Common myeloid progenitor, CD34-positive (primary cell): ENCODE data around the gene PHKB.

Source experiments
- CTCF ChIA-PET: fragments of 350-600 bp; sonication (Branson Sonifier 250); formaldehyde crosslinking; loops from one replicate; lab custom pipeline; 2021; ENCODE audit warnings: antibody characterized with exemption; lab: Charles Lee
- POLR2A ChIA-PET: fragments of 350-600 bp; sonication (Branson Sonifier 250); formaldehyde crosslinking; loops from one replicate; lab custom pipeline; 2021; ENCODE audit warnings: antibody characterized with exemption; lab: Charles Lee
- DNase-seq, 3 donors: peaks; one replicate each; pipeline versions ENCODE4 v3.0.0 to v3.0.0-alpha.2; 2013
- H3K27ac ChIP-seq, 2 experiments: 1 replicate in 1 of 2; 2 replicates in 1 of 2; pipeline ENCODE4 v1.7.0; 2013; ENCODE audit warnings: inconsistent platforms in 2 of 2, low read length in 2 of 2, mild to moderate bottlenecking in 2 of 2, low read depth in 1 of 2, moderate library complexity in 1 of 2; ENCODE audit not compliant: severe bottlenecking in 2 of 2, insufficient read depth in 1 of 2, poor library complexity in 1 of 2
- H3K27me3 ChIP-seq, 5 experiments: replicated peaks in 2 of 5; 1 replicate in 3 of 5; 2 replicates in 2 of 5; pipeline versions ENCODE4 v1.6.1 to v1.7.0; 2013; ENCODE audit warnings: low read length in 4 of 5, mild to moderate bottlenecking in 2 of 5, moderate library complexity in 2 of 5, inconsistent platforms in 1 of 5; ENCODE audit not compliant: insufficient read depth in 5 of 5, control insufficient read depth in 4 of 5
- H3K36me3 ChIP-seq, 4 experiments: 1 replicate in 2 of 4; 2 replicates in 2 of 4; pipeline versions ENCODE4 v1.6.1 to v1.7.0; 2013; ENCODE audit warnings: low read length in 3 of 4, control low read depth in 1 of 4, mild to moderate bottlenecking in 1 of 4; ENCODE audit not compliant: control insufficient read depth in 4 of 4, insufficient read depth in 4 of 4
- H3K4me1 ChIP-seq, 4 experiments: 1 replicate in 3 of 4; 2 replicates in 1 of 4; pipeline versions ENCODE4 v1.6.1 to v1.7.1; 2013; ENCODE audit warnings: low read length in 3 of 4, mild to moderate bottlenecking in 3 of 4, control low read depth in 1 of 4, inconsistent platforms in 1 of 4, moderate library complexity in 1 of 4; ENCODE audit not compliant: control insufficient read depth in 4 of 4, insufficient read depth in 4 of 4; ENCODE audit errors: control extremely low read depth in 1 of 4
- H3K4me3 ChIP-seq, 7 experiments: 1 replicate in 4 of 7; 2 replicates in 3 of 7; pipeline versions ENCODE4 v1.5.1 to v1.7.0; 2013; ENCODE audit warnings: mild to moderate bottlenecking in 7 of 7, low read length in 6 of 7, moderate library complexity in 6 of 7, inconsistent platforms in 2 of 7, low read depth in 2 of 7, control low read depth in 1 of 7; ENCODE audit not compliant: insufficient read depth in 4 of 7, control insufficient read depth in 1 of 7; ENCODE audit errors: extremely low read depth in 1 of 7
- H3K9me3 ChIP-seq, 5 experiments: 1 replicate in 4 of 5; 2 replicates in 1 of 5; pipeline versions ENCODE4 v1.6.1 to v1.7.1; 2013; ENCODE audit warnings: low read length in 4 of 5, mild to moderate bottlenecking in 2 of 5, inconsistent platforms in 1 of 5, low read depth in 1 of 5, moderate library complexity in 1 of 5; ENCODE audit not compliant: control insufficient read depth in 4 of 5, insufficient read depth in 2 of 5; ENCODE audit errors: control extremely low read depth in 1 of 5
- WGBS: methylation state at CpG from one replicate; pipeline ENCODE4 v1.1.5; 2013; ENCODE audit not compliant: insufficient coverage; 5-methylcytosine and 5-hydroxymethylcytosine counted together

The PHKB gene

DNA sequence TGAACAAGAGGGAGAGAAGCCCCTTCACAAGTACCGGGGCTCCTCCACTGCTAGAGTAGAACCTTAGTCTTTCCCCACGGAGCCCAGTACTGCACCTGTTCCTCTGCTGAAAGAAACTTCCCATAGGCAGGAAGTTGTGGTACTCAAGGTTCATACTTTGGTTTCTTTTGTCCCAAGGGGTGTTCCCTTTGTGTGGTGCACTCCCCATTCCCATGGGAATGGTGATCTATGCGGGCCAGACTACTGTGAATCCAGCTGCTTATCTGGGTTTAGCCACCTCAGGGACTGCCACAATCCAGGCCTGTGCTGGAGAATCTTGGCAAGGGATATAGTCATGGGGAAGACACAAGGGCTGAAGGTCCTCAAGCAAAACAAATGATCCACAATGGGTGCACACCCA, 110.6 kb downstream of the PHKB start:
- DNase-seq: no peak
- Histone ChIP-seq H3K4me1 (no peaks in the 10 kb centered on the region), H3K36me3 (peaks cover 2 to 27% (median 17%) of the 10 kb centered on the region in 4 experiments), H3K27ac (no peak overlapping the region), H3K4me3 (no peak overlapping the region), H3K27me3 (no peaks in the 10 kb centered on the region), H3K9me3 (peaks cover 0 to 4% (median 0%) of the 10 kb centered on the region in 5 experiments)
- CTCF ChIA-PET: no interaction called here
- POLR2A ChIA-PET: no interaction called here
- 94% methylated on average over 3 of the region's 3 CpGs for whole genome bisulfite sequencing

DNA sequence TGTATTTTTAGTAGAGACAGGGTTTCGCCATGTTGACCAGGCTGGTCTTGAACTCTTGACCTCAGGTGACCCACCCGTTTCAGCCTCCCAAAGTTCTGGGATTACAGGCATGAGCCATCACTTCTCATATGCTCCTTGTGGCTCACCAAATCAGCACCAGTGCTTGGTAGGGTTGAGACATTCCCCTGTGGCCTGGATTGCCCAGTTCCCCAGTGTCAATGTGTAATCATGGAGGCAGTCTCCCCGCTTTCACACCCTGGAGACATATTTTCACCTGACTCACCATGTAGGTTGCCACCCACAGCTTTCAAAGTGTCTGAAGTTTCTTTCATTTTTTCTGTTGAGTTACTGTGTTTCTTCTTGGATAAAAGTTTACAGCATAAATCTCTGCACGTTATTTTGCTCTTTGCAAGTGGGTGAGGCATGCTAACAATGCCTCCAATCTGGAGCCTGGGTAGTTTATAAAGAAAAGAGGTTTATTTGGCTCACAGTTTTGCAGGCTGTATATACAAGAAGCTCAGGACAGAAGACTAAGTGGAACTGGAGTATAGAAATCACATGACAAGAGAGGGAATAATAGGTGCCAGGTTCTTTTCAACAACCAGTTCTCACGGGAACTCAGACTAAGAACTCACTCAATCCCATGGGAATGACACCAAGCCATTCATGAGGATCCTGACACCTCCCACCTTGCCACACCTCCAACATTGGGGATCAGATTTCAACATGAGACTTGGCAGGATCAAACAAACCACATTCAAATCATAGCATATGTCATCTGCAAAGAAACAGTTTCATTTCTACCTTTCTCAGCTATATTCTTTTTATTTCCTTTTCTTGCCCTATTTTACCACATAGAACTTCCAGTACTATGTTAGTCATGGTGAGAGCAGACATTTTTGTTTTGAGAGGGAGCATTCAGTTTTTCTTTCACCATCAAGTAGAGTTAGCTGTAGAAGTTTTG, 113.2 kb downstream of the PHKB start:
- no peak overlapping the region for H3K27ac ChIP-seq

DNA sequence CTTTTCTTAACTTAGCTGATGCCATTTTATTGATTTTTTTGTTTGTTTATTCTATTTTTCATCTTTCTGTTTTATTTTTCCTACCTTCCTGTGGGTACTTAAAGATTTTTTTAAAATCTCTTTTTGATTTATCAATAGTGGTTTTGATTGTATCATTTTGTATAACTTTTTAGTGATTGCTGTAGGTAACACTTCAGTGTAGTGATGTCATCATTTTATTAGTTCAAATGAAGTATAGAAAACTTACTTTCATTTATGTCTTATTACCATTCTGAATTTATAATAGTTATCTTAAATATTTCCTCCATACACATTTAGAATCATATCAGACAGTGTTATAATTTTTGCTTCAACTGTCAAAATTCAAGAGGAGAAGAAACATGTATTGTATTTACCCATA, 115.9 kb downstream of the PHKB start:
- H3K9me3 ChIP-seq: peaks cover 0 to 4% (median 1%) of the 10 kb centered on the region in 5 experiments
- no peak overlapping the region for H3K27ac ChIP-seq
- CTCF ChIA-PET: no interaction called here
- POLR2A ChIA-PET: no interaction called here
- H3K36me3 ChIP-seq: peaks cover 6 to 23% (median 15%) of the 10 kb centered on the region in 4 experiments
- DNase-seq: no peak
- no peaks in the 10 kb centered on the region for H3K27me3 ChIP-seq
- H3K4me3 ChIP-seq: no peak overlapping the region
- H3K4me1 ChIP-seq: no peaks in the 10 kb centered on the region

More for the DNA sequence above, 113.2 kb downstream of the PHKB start:
- Histone ChIP-seq H3K4me1 (no peaks in the 10 kb centered on the region), H3K36me3 (peaks cover 5 to 30% (median 19%) of the 10 kb centered on the region in 4 experiments), H3K27me3 (no peaks in the 10 kb centered on the region), H3K4me3 (no peak overlapping the region), H3K9me3 (peaks cover 0 to 4% (median 1%) of the 10 kb centered on the region in 5 experiments)
- CTCF ChIA-PET: interaction anchor here (1.1 kb wide), 1 partner anchor 7 kb away, joined by 3 read pairs; no protein-coding TSS in a partner anchor
- POLR2A ChIA-PET: no interaction called here
- WGBS: 98% methylated on average over 4 of the region's 5 CpGs
- DNase-seq: no peak

DNA sequence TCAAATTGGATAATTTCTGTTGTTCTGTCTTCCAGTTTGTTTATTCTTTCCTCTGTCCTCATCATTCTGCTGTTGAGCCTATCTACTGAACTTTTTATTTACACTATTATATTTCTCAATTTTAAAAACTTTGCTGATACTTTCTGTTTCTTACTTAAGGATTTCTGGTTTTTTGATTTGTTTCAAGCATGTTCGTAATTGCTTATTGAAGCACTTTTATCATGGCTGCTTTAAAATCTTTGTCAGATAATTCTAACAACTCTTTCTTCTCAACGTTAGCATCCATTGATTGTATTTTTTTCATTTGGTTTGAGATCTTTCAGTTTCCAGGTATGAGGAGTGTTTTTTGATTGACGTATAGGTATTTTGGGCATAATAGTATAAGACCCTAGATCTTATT, 116.9 kb downstream of the PHKB start:
- no peak for DNase-seq
- Histone ChIP-seq H3K36me3 (peaks cover 6 to 17% (median 11%) of the 10 kb centered on the region in 4 experiments), H3K27me3 (no peaks in the 10 kb centered on the region), H3K27ac (no peak overlapping the region), H3K9me3 (peaks cover 0 to 4% (median 1%) of the 10 kb centered on the region in 5 experiments), H3K4me3 (no peak overlapping the region), H3K4me1 (no peaks in the 10 kb centered on the region)
- POLR2A ChIA-PET: no interaction called here
- CTCF ChIA-PET: no interaction called here
- WGBS: no CpG with 5 or more reads among the region's 3 CpGs

DNA sequence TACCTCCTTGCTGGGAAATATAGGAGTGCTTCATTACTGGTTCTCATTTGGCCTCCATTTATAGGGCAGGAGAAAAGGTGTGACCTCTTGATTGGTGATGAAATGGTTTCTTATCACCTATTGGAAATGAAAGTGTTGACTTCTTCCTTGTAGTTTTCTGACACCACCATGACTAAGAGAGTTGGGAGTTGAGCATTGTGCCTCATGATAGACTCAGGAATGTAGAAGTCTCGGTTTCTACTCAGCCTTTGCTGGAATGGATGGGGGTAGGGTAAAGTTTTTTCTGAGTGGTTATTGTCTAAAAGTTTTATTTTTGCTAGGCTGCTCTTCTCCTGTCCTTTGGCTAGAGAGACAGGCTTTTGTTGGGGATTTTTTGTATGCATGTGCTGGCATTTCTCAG, 117.4 kb downstream of the PHKB start:
- no peak overlapping the region for H3K4me3 ChIP-seq
- WGBS: 100% methylated on average over 1 of the region's 1 CpG
- H3K27me3 ChIP-seq: no peaks in the 10 kb centered on the region
- peaks cover 4 to 16% (median 9%) of the 10 kb centered on the region in 4 experiments for H3K36me3 ChIP-seq
- H3K27ac ChIP-seq: no peak overlapping the region
- H3K9me3 ChIP-seq: peaks cover 0 to 4% (median 1%) of the 10 kb centered on the region in 5 experiments
- POLR2A ChIA-PET: no interaction called here
- H3K4me1 ChIP-seq: no peaks in the 10 kb centered on the region
- DNase-seq: no peak
- CTCF ChIA-PET: no interaction called here

DNA sequence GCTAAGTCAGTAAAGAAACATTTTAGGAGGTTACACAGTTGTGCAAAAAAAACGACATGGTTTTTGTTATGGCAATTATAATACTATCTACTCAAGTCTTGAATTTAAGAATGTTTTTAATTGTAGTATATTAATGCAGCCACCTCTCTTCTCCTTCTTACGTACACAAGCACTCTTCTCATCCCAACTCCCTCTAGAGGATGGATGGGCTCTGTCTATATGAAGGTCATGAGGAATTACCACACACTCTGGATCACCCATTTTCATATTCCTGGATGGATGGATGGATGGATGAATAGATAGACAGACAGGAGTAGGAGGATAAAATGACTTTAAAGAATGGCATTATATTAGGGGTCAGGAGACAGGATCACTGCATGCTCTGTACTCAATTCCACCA, 120.0 kb downstream of the PHKB start:
- no peaks in the 10 kb centered on the region for H3K4me1 ChIP-seq

More for the DNA sequence above, 120.0 kb downstream of the PHKB start:
- Histone ChIP-seq H3K9me3 (peaks cover 0 to 4% (median 0%) of the 10 kb centered on the region in 5 experiments), H3K36me3 (peaks cover 0 to 11% (median 6%) of the 10 kb centered on the region in 4 experiments), H3K27ac (no peak overlapping the region), H3K27me3 (no peaks in the 10 kb centered on the region), H3K4me3 (no peak overlapping the region)
- CTCF ChIA-PET: interaction anchor here (0.9 kb wide), 1 partner anchor 7 kb away, joined by 3 read pairs; no protein-coding TSS in a partner anchor
- POLR2A ChIA-PET: no interaction called here
- no CpG with 5 or more reads among the region's 2 CpGs for WGBS
- DNase-seq: no peak
